Bronchial epithelial cell (primary cell): ENCODE measurements around the gene CAMKV. TPM values are rescaled to one million over a fixed set of nuclear protein-coding genes. Genes with fewer than 3 reads are reported as not detected.
"Not testable (repeated sequence)": the region's sequence is repeated elsewhere in the genome, so short reads cannot be mapped to it uniquely, and the experiment has no call there.

Experiments used
- DNase-seq: peaks from one replicate; pipeline ENCODE4 v3.0.0-alpha.2; 2010; ENCODE audit warnings: low read depth
- FAIRE-seq: peaks from 2 replicates; lab custom pipeline; 2011; peaks lifted over from hg19 to GRCh38; lab: Jason Lieb, UNC
- H3K27me3 ChIP-seq: 2 replicates; pipeline ENCODE4 v1.5.1; 2011; ENCODE audit warnings: low read length; ENCODE audit not compliant: control insufficient read depth, insufficient read depth
- H3K36me3 ChIP-seq: 2 replicates; pipeline ENCODE4 v1.5.1; 2011; ENCODE audit warnings: low read length; ENCODE audit not compliant: control insufficient read depth, insufficient read depth
- H3K4me3 ChIP-seq: 2 replicates; pipeline ENCODE4 v1.5.1; 2011; ENCODE audit warnings: mild to moderate bottlenecking, low read depth, low read length, control low read depth
- total RNA-seq: library from RNA; depleted of rRNA; stranded (reverse); fragments of >200 nt; gene quantifications from 2 replicates; pipeline ENCODE4 v1.2.1, GENCODE V29; 2014
- TF ChIP-seq, protein P1 (sequence below): IDR thresholded peaks from 2 replicates; pipeline ENCODE4 v1.5.1; 2011; ENCODE audit warnings: mild to moderate bottlenecking, moderate library complexity, low read length, control low read depth, inconsistent platforms; ENCODE audit not compliant: insufficient read depth, severe bottlenecking

CAMKV gene, protein sequence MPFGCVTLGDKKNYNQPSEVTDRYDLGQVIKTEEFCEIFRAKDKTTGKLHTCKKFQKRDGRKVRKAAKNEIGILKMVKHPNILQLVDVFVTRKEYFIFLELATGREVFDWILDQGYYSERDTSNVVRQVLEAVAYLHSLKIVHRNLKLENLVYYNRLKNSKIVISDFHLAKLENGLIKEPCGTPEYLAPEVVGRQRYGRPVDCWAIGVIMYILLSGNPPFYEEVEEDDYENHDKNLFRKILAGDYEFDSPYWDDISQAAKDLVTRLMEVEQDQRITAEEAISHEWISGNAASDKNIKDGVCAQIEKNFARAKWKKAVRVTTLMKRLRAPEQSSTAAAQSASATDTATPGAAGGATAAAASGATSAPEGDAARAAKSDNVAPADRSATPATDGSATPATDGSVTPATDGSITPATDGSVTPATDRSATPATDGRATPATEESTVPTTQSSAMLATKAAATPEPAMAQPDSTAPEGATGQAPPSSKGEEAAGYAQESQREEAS
- total RNA-seq: 0.13 and 0.26 TPM in 2 replicates

DNA sequence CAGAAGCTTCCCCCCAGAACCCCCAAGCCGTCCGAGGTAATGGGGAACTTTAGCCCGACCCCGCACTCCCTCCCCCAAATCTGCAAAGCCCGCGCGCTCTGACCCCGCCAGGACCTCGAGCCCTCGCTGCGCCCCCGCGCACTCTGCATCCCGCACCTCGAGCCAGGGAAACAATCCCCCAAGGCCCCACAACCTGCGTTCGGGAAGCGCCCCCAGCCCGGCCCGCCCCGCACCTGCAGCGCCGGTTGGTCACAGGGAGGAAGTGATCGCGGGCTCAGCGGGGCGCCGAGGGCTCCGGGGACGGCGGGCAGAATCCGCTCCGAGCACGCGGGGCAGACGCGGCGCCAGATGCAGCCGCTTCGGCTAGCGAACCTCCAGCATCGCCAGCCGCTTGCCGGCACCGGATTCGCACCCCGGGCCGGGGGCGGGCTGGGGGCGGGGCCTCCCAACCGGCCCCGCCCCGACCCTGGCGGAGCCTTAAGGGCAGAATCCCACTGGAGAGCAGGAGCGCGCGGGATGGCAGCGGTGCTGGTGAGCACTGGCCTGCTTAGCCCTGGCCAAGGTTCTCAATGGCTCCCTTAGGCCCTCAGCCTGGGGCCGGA is at the start of gene CAMKV:
CAMKV (minus strand) TSS at position 382 of the 602 bp plus-strand sequence. CDS start 7,518 bp downstream, outside the sequence.
- Histone ChIP-seq H3K36me3 (no peaks in the 10 kb centered on the region), H3K4me3 (no peak within 1 kb of the TSS), H3K27me3 (peaks cover 23% of the 10 kb centered on the region)
- FAIRE-seq (no peak), DNase-seq (no peak)
- TF ChIP-seq, protein P1, sequence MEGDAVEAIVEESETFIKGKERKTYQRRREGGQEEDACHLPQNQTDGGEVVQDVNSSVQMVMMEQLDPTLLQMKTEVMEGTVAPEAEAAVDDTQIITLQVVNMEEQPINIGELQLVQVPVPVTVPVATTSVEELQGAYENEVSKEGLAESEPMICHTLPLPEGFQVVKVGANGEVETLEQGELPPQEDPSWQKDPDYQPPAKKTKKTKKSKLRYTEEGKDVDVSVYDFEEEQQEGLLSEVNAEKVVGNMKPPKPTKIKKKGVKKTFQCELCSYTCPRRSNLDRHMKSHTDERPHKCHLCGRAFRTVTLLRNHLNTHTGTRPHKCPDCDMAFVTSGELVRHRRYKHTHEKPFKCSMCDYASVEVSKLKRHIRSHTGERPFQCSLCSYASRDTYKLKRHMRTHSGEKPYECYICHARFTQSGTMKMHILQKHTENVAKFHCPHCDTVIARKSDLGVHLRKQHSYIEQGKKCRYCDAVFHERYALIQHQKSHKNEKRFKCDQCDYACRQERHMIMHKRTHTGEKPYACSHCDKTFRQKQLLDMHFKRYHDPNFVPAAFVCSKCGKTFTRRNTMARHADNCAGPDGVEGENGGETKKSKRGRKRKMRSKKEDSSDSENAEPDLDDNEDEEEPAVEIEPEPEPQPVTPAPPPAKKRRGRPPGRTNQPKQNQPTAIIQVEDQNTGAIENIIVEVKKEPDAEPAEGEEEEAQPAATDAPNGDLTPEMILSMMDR: no peak

DNA sequence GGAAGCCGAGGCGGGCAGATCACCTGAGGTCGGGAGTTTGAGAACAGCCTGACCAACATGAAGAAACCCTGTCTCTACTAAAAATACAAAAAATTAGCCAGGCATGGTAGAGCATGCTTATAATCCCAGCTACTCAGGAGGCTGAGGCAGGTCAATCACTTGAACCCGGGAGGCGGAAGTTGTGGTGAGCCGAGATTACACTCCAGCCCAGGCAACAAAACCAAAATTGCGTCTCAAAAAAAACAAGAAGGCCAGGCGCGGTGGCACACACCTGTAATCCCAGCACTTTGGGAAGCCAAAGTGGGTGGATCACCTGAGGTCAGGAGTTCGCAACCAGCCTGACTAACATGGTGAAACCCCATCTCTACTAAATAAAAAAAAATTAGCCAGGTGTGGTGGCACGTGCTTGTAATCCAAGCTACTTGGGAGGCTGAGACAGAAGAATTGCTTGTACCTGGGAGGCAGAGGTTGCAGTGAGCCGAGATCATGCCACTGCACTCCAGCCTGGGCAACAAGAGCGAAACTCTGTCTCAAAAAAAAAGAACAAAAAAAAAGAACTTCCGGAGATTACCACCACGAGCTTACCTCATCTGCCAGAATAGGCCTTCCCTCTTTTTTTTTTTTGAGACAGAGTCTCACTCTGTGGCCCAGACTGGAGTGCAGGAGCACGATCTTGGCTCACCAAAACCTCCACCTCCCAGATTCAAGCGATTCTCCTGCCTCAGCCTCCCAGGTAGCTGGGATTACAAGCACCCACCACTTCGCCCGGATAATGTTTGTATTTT is 48.3 kb upstream of the CAMKV start:
- H3K27me3 ChIP-seq, FAIRE-seq, H3K4me3 ChIP-seq, DNase-seq, H3K36me3 ChIP-seq: not testable (repeated sequence)

DNA sequence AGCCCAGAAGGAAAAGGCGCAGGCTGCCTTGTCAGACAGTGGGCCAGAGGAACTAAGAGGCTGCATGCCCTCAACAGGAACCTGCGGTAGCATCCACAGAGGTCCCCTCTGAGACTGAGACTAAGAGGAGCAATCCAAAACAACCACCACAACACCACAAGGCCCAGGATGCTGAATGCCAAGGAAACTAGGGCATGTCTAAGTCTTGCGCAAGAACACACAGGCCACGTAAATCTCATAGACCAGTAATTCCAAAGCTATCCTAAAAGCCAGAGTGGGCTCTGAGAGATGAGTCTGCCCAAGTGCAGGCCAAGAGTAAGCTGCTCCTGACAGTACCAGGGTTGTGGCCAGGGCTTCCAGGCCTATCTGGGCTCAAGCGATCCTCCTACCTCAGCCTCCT is 47.0 kb upstream of the CAMKV start:
- FAIRE-seq (peak; percentile 79), DNase-seq (no peak)
- Histone ChIP-seq H3K36me3 (peaks cover 7% of the 10 kb centered on the region), H3K27me3 (no peaks in the 10 kb centered on the region), H3K4me3 (no peak overlapping the region)
- TF ChIP-seq, protein P1: no peak

DNA sequence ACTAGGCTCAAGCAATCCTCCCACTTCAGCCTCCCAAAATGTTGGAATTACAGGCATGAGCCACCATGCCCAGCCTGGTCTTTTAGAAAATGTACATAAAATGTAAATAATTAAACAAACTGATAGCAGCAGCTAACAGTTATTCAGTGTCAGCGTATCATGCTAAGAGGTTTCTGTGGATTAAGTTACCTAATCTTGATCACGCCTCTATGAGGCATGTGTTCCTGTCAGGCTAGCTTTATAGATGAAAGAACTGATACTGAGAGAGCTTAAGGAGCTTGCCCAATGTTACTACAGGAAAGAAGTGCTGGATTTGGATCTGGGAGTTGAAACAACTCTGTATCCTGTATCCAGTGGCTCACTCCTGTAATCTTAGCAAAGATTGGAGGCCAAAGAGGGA is 45.2 kb upstream of the CAMKV start:
- no peaks in the 10 kb centered on the region for H3K27me3 ChIP-seq
- FAIRE-seq: no peak
- peaks cover 12% of the 10 kb centered on the region for H3K36me3 ChIP-seq
- peak; percentile 70 for DNase-seq
- H3K4me3 ChIP-seq: no peak overlapping the region
- TF ChIP-seq, protein P1: no peak

DNA sequence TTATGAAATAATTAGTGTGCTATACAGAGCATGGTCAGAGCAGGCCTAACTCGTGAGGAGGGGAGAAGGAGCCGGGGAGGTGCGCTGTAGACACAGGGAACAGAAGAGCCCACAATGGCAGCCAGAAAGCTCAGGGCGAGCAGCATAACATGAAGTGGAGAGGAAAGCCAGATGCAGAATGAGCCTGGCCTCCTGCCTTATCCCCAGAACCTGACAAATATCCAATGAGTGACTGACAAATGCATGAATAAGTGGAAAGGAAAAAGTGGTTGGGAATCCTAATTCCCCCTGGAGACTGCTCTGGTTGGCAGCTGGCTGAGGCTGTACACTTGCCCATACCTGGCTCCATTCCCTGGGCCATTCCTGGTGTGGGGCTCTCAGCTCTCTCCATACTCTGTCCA is 43.2 kb upstream of the CAMKV start:
- Histone ChIP-seq H3K4me3 (no peak overlapping the region), H3K36me3 (peaks cover 17% of the 10 kb centered on the region), H3K27me3 (no peaks in the 10 kb centered on the region)
- DNase-seq (no peak), FAIRE-seq (no peak)
- TF ChIP-seq, protein P1: no peak

DNA sequence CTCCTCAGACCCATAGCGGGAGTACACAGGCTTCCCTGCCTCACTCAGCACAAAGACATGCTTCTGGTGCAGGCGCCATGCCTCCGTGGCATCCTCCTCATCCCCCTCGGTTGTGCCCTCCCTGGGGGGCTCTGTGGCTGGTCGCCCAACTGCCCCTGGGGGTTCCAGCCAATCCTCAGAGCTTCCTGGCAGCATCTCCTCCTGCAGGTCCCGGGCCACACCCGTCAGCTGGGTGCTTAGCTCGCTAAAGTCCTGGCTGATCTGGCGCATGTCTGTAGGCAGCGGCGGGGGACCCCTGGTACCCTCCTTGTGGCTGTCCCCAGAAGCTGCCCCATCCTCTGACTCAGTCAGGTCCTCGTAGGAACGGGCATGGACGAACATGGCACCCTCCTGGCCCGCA is 41.9 kb upstream of the CAMKV start:
- DNase-seq (no peak), FAIRE-seq (no peak)
- TF ChIP-seq, protein P1: no peak
- Histone ChIP-seq H3K4me3 (no peak overlapping the region), H3K27me3 (no peaks in the 10 kb centered on the region), H3K36me3 (peaks cover 17% of the 10 kb centered on the region)
